Measurements from ENCODE around the gene TRAIP. TPM values are rescaled to one million over a fixed set of nuclear protein-coding genes. Genes with fewer than 3 reads are reported as not detected.

TRAIP gene
- total RNA-seq, 1 donor from 2014 or later, result 0.91 TPM

Small RNA genes lying within 50 kb of the gene (microRNA-seq; reads per million reads assigned to microRNA genes)
- gene MIR5193, result not detected

Other genes starting within 250 kb of the TRAIP start
- gene APEH, start 182.2 kb downstream of the TRAIP start, total RNA-seq, result 121 and 124 TPM in 2 replicates
- 10.8 and 15.7 TPM in 2 replicates for gene MST1, start 167.1 kb downstream of the TRAIP start, total RNA-seq
- 50.7 and 57.5 TPM in 2 replicates for gene RNF123, start 167.0 kb downstream of the TRAIP start, total RNA-seq
- 1.3 and 1.8 TPM in 2 replicates for gene AMIGO3, start 136.9 kb downstream of the TRAIP start, total RNA-seq
- gene GMPPB, start 132.6 kb downstream of the TRAIP start, total RNA-seq, result 21.9 and 30.0 TPM in 2 replicates
- gene IP6K1, start 70.0 kb downstream of the TRAIP start, total RNA-seq, result 27.1 and 30.2 TPM in 2 replicates
- gene CDHR4, start 56.7 kb downstream of the TRAIP start, total RNA-seq, result 0.19 TPM in 1 of 2 replicates, not detected in the other
- gene INKA1, start 53.3 kb downstream of the TRAIP start, total RNA-seq, result 1.8 and 4.3 TPM in 2 replicates
- gene UBA7, start 42.6 kb downstream of the TRAIP start, total RNA-seq, result 24.8 and 28.3 TPM in 2 replicates
- not detected in 2 replicates for gene CAMKV, start 13.3 kb upstream of the TRAIP start, total RNA-seq
- gene MST1R, start 47.3 kb upstream of the TRAIP start, total RNA-seq, result 0.27 TPM in 1 of 2 replicates, not detected in the other
- 14.7 and 19.8 TPM in 2 replicates for gene MON1A, start 73.2 kb upstream of the TRAIP start, total RNA-seq
- gene RBM6, start 83.6 kb upstream of the TRAIP start, total RNA-seq, result 48.8 and 56.7 TPM in 2 replicates
- 158 and 160 TPM in 2 replicates for gene RBM5, start 232.4 kb upstream of the TRAIP start, total RNA-seq

All from myocyte (in vitro differentiated cells).